K562 (cell line): ENCODE results near the gene SCNN1B. TPM values are rescaled to one million over a fixed set of nuclear protein-coding genes. Genes with fewer than 3 reads are reported as not detected.

Source experiments
- ATAC-seq: fragments of 200-7000 bp; cut with Tn5 transposase; 3 replicates; pipeline ENCODE4 v1.9.1; 2020; ENCODE audit warnings: moderate library complexity
- BruUV-seq: library from RNA; stranded (reverse); fragments of 400-500 nt; replicated peaks from 2 replicates; lab custom pipeline; 2021; lab: Mats Ljungman, UMichigan
- CTCF ChIA-PET: fragments of 300-600 bp; formaldehyde crosslinking; extraction: SDS; loops from one replicate; lab custom pipeline; 2021; ENCODE audit warnings: low intra/inter-chr PET ratio; lab: Yijun Ruan, JAX
- POLR2A ChIA-PET: fragments of 300-600, 350-650 bp; sonication (Branson Sonifier 250); formaldehyde crosslinking; extraction: SDS; loops from one replicate; lab custom pipeline; 2021; ENCODE audit warnings: antibody characterized with exemption, inconsistent platforms; lab: Yijun Ruan, JAX
- DNase-seq, 4 experiments: peaks; one replicate each; pipeline versions ENCODE4 v3.0.0 to v3.0.0-alpha.2; 2011 to 2018; ENCODE audit warnings: low spot score in 3 of 4, mixed read lengths in 3 of 4; ENCODE audit errors: extremely low read depth in 1 of 4
- FAIRE-seq: peaks from 2 replicates; lab custom pipeline; 2011; peaks lifted over from hg19 to GRCh38; lab: Jason Lieb, UNC
- H2AFZ ChIP-seq: 2 replicates; pipeline ENCODE4 v1.6.0; 2011; ENCODE audit warnings: low read depth, low read length, control low read depth, inconsistent platforms
- H3K27ac ChIP-seq: fragments of 200-600 bp; 3 replicates; pipeline ENCODE4 v1.8.0; 2011; ENCODE audit warnings: low read depth, mild to moderate bottlenecking, control low read depth, inconsistent platforms, low read length, moderate library complexity, mixed read lengths; ENCODE audit errors: extremely low read depth
- H3K27me3 ChIP-seq, 2 experiments: fragments of 300-600 bp in 1 of 2; 2 replicates in 1 of 2; 3 replicates in 1 of 2; pipeline versions ENCODE4 v1.6.0 to v1.8.0; 2011; ENCODE audit warnings: inconsistent platforms in 2 of 2, low read length in 2 of 2, mild to moderate bottlenecking in 1 of 2, mixed read lengths in 1 of 2, moderate library complexity in 1 of 2; ENCODE audit not compliant: control insufficient read depth in 2 of 2, insufficient read depth in 2 of 2
- H3K36me3 ChIP-seq: fragments of 300-600 bp; 3 replicates; pipeline ENCODE4 v1.8.0; 2011; ENCODE audit warnings: mild to moderate bottlenecking, low read length, inconsistent platforms; ENCODE audit not compliant: control insufficient read depth, insufficient read depth
- H3K4me1 ChIP-seq, 2 experiments: fragments of 200-600 bp in 1 of 2; replicated peaks in 1 of 2; 2 replicates in 1 of 2; 3 replicates in 1 of 2; pipeline versions ENCODE4 v1.5.1 to v1.8.0; 2011; ENCODE audit warnings: inconsistent platforms in 2 of 2, low read length in 2 of 2, mild to moderate bottlenecking in 1 of 2, mixed read lengths in 1 of 2, moderate library complexity in 1 of 2; ENCODE audit not compliant: control insufficient read depth in 2 of 2, insufficient read depth in 2 of 2
- H3K4me2 ChIP-seq: 2 replicates; pipeline ENCODE4 v1.6.1; 2011; ENCODE audit warnings: low read length, control low read depth, inconsistent platforms, mixed read lengths; ENCODE audit not compliant: insufficient read depth
- H3K4me3 ChIP-seq: fragments of 200-600 bp; sonication (generic), shearing (Covaris generic); 2 replicates; pipeline ENCODE4 v1.5.1; 2016; ENCODE audit warnings: control low read depth, inconsistent platforms
- H3K79me2 ChIP-seq: fragments of 200-600 bp; 3 replicates; pipeline ENCODE4 v1.8.0; 2011; ENCODE audit warnings: low read length, inconsistent platforms; ENCODE audit not compliant: control insufficient read depth, insufficient read depth
- H3K9ac ChIP-seq, 2 experiments: 2 replicates each; pipeline versions ENCODE4 v1.6.0 to v1.6.1; 2011; ENCODE audit warnings: low read depth in 2 of 2, low read length in 2 of 2, control low read depth in 1 of 2, inconsistent platforms in 1 of 2, mild to moderate bottlenecking in 1 of 2, mixed read lengths in 1 of 2; ENCODE audit not compliant: insufficient read depth in 1 of 2
- H3K9me1 ChIP-seq: one replicate; pipeline ENCODE4 v1.6.0; 2011; ENCODE audit warnings: inconsistent platforms, mild to moderate bottlenecking, low read length, moderate library complexity; ENCODE audit not compliant: control insufficient read depth, insufficient read depth
- H3K9me3 ChIP-seq: replicated peaks from 2 replicates; pipeline ENCODE4 v1.5.1; 2011; ENCODE audit warnings: low read depth, low read length, inconsistent platforms; ENCODE audit not compliant: control insufficient read depth, insufficient read depth
- H4K20me1 ChIP-seq: replicated peaks from 2 replicates; pipeline ENCODE4 v1.6.1; 2011; ENCODE audit warnings: low read length, inconsistent platforms, mixed read lengths; ENCODE audit not compliant: control insufficient read depth, insufficient read depth
- CBFA2T2 ChIP-seq: fragments of 450-650 bp; conservative IDR thresholded peaks from 2 replicates; pipeline ENCODE4 v1.6.1; 2017; ENCODE audit warnings: mild to moderate bottlenecking
- ELF2 ChIP-seq: fragments of 250-450 bp; sonication (Bioruptor Pico); IDR thresholded peaks from 2 replicates; pipeline ENCODE4 v1.5.0; 2021; ENCODE audit warnings: mild to moderate bottlenecking
- HIVEP1 ChIP-seq: fragments of 250-450 bp; sonication (Bioruptor Pico); IDR thresholded peaks from 2 replicates; pipeline ENCODE4 v1.4.0; 2020; ENCODE audit warnings: mild to moderate bottlenecking
- HMGXB4 ChIP-seq: sonication (generic); formaldehyde crosslinking; IDR thresholded peaks from 2 replicates; pipeline ENCODE4 v1.8.1; 2023; ENCODE audit warnings: mild to moderate bottlenecking, missing genetic modification reagents
- HNRNPL ChIP-seq: fragments of 200-400 bp; formaldehyde crosslinking; IDR thresholded peaks from 2 replicates; pipeline ENCODE4 v1.6.1; 2017; ENCODE audit warnings: low read depth, mild to moderate bottlenecking, low read length
- ID3 ChIP-seq, 2 experiments: fragments of 250-450 bp in 1 of 2; fragments of 450-650 bp in 1 of 2; sonication (Bioruptor Pico) in 1 of 2; IDR thresholded peaks; 2 replicates each; pipeline versions ENCODE4 v1.6.1 to v1.8.0; 2016 to 2021; ENCODE audit warnings: mild to moderate bottlenecking in 2 of 2, moderate library complexity in 2 of 2, missing compliant biosample characterization in 1 of 2, missing genetic modification characterization in 1 of 2
- KLF13 ChIP-seq: fragments of 450-650 bp; IDR thresholded peaks from 2 replicates; pipeline ENCODE4 v1.6.1; 2016; ENCODE audit warnings: missing genetic modification characterization, low read depth, mild to moderate bottlenecking, missing compliant biosample characterization, moderate library complexity, borderline replicate concordance
- NCOA4 ChIP-seq: fragments of 450-650 bp; IDR thresholded peaks from 2 replicates; pipeline ENCODE4 v1.6.1; 2018; ENCODE audit warnings: mild to moderate bottlenecking; ENCODE audit not compliant: partially characterized antibody
- PHF21A ChIP-seq: fragments of 450-650 bp; IDR thresholded peaks from 2 replicates; pipeline ENCODE4 v1.6.1; 2017; ENCODE audit warnings: low read depth, borderline replicate concordance
- PTTG1 ChIP-seq: fragments of 450-650 bp; IDR thresholded peaks from 2 replicates; pipeline ENCODE4 v1.6.1; 2016; ENCODE audit warnings: low read depth, mild to moderate bottlenecking, missing genetic modification characterization, missing compliant biosample characterization
- RHOXF2B ChIP-seq: fragments of 250-450 bp; sonication (Bioruptor Pico); conservative IDR thresholded peaks from 2 replicates; pipeline ENCODE4 v1.5.1; 2021
- SAFB ChIP-seq: fragments of 200-400 bp; formaldehyde crosslinking; IDR thresholded peaks from 2 replicates; pipeline ENCODE4 v1.6.1; 2017; ENCODE audit warnings: low read depth, low read length, borderline replicate concordance
- THRA ChIP-seq: fragments of 450-650 bp; IDR thresholded peaks from 2 replicates; pipeline ENCODE4 v1.6.1; 2017; ENCODE audit warnings: mild to moderate bottlenecking, moderate library complexity
- ZFX ChIP-seq: sonication (generic); formaldehyde crosslinking; IDR thresholded peaks from 2 replicates; pipeline ENCODE4 v1.8.0; 2022; ENCODE audit warnings: mild to moderate bottlenecking, missing genetic modification reagents, moderate library complexity
- ZKSCAN8 ChIP-seq: fragments of 200-800 bp; sonication (Bioruptor generic); IDR thresholded peaks from 2 replicates; pipeline ENCODE4 v1.6.1; 2016; ENCODE audit warnings: missing genetic modification characterization, missing compliant biosample characterization
- ZNF217 ChIP-seq: sonication (generic); formaldehyde crosslinking; IDR thresholded peaks from 2 replicates; pipeline ENCODE4 v1.8.0; 2022; ENCODE audit warnings: mild to moderate bottlenecking, missing genetic modification reagents
- ZNF316 ChIP-seq: fragments of 450-650 bp; IDR thresholded peaks from 2 replicates; pipeline ENCODE4 v1.6.1; 2016
- ZNF551 ChIP-seq: fragments of 250-450 bp; sonication (Bioruptor Pico); IDR thresholded peaks from 2 replicates; pipeline ENCODE4 v1.5.0; 2021; ENCODE audit warnings: mild to moderate bottlenecking, moderate library complexity
- ZNF707 ChIP-seq: fragments of 250-450 bp; sonication (Bioruptor Pico); conservative IDR thresholded peaks from 2 replicates; pipeline ENCODE4 v1.8.0; 2022; ENCODE audit warnings: inconsistent platforms, mild to moderate bottlenecking, moderate library complexity
- WGBS: fragments of 100-300 bp; shearing (Covaris generic); methylation state at CpG from one replicate; pipeline ENCODE4 v1.1.6; 2016; ENCODE audit warnings: low coverage, mixed read lengths; ENCODE audit not compliant: insufficient coverage; ENCODE audit errors: missing lambda C conversion rate; 5-methylcytosine and 5-hydroxymethylcytosine counted together
- in situ Hi-C: fragments of 300-500 bp; cut with MboI; formaldehyde crosslinking; loops from 4 replicates; pipeline ENCODE4 v1.15.0; 2018; ENCODE audit warnings: inconsistent platforms, mixed read lengths
- intact Hi-C: fragments of 100-400 bp; cut with micrococcal nuclease; formaldehyde crosslinking; loops from 2 replicates; pipeline ENCODE4 v1.14.2; 2022
- polyA plus RNA-seq, 8 experiments: library from polyadenylated mRNA; depleted of rRNA in 4 of 8; stranded (reverse) in 5 of 8; unstranded in 3 of 8; fragments of >200 nt; fragmentation: Nextera tagmentation in 2 of 8; fragmentation: Illumina TruSeq in 1 of 8; extraction: Ambion mirVana in 2 of 8; extraction: Trizol in 1 of 8; gene quantifications; 2 replicates each; pipeline versions ENCODE4 v1.2.1 to v1.2.3, GENCODE V29; 2011 to 2014; ENCODE audit warnings: inconsistent platforms in 1 of 8, missing spikeins in 1 of 8
- total RNA-seq, 7 experiments: library from RNA; depleted of rRNA in 6 of 7; stranded (reverse); fragments of >200 nt in 6 of 7; fragmentation: Illumina TruSeq in 2 of 7; extraction: Trizol in 2 of 7; gene quantifications; 2 replicates each; pipeline versions ENCODE4 v1.2.1 to v1.2.3, GENCODE V29; 2011 to 2021; ENCODE audit warnings: low replicate concordance in 1 of 7

The SCNN1B gene
- total and polyA plus RNA-seq, 9 of the 15 experiments (the other 6 are each of a cell fraction or from before 2014, with no cell fraction given), result not detected

GRCh38 chr16:23255000-23255399 is 47.1 kb upstream of the SCNN1B start:
- Histone ChIP-seq H3K36me3 (no peaks in the 10 kb centered on the region), H4K20me1 (no peaks in the 10 kb centered on the region; the same call in 1 of the 2 replicates), H3K9ac (no peak overlapping the region), H3K9me3 (no peaks in the 10 kb centered on the region), H3K4me3 (no peak overlapping the region), H3K4me1 (no peaks in the 10 kb centered on the region), H3K27ac (no peak overlapping the region), H3K4me2 (no peak overlapping the region), H3K79me2 (no peaks in the 10 kb centered on the region), H3K9me1 (no peaks in the 10 kb centered on the region), H3K27me3 (peaks cover 4 to 12% of the 10 kb centered on the region in 2 experiments; a peak in 2 of 5 replicates), H2AFZ (no peak overlapping the region)
- 0% methylated on average over 4 of the region's 4 CpGs for WGBS
- in situ Hi-C loops (no loop called here), intact Hi-C loops (no loop called here)
- ChIA-PET CTCF (no interaction called here), POLR2A (interaction anchor here (0.8 kb wide), 1 partner anchor 11 kb away, joined by 3 read pairs; no protein-coding TSS in a partner anchor)
- ATAC-seq (no peak), FAIRE-seq (no peak), DNase-seq (no peak)
- BruUV-seq, result no TSS peak
- TF ChIP-seq SAFB, result no peak
- no peak for TF ChIP-seq ZNF551
- no peak for TF ChIP-seq HNRNPL
- TF ChIP-seq CBFA2T2, result no peak
- no peak for TF ChIP-seq HIVEP1 (CRISPR knock-in tag)
- no peak for TF ChIP-seq ELF2 (CRISPR knock-in tag)
- no peak for TF ChIP-seq PHF21A
- no peak for TF ChIP-seq ZNF217 (CRISPR knock-in tag)
- no peak for TF ChIP-seq ID3 (CRISPR knock-in tag; IDR thresholded peaks at IDR 0.05)
- no peak for TF ChIP-seq ID3 (tag; IDR thresholded peaks at IDR 0.05)
- no peak for TF ChIP-seq ZKSCAN8
- TF ChIP-seq ZNF316, result no peak
- TF ChIP-seq KLF13 (tag), result no peak
- TF ChIP-seq THRA, result no peak
- no peak for TF ChIP-seq RHOXF2B (CRISPR knock-in tag)
- TF ChIP-seq HMGXB4 (CRISPR knock-in tag), result no peak
- no peak for TF ChIP-seq ZNF707 (CRISPR knock-in tag)
- TF ChIP-seq PTTG1 (tag), result no peak
- TF ChIP-seq NCOA4, result no peak
- no peak for TF ChIP-seq ZFX (CRISPR knock-in tag)
